Panc1 (cell line): ENCODE results near the gene SH3PXD2A. TPM values are rescaled to one million over a fixed set of nuclear protein-coding genes. Genes with fewer than 3 reads are reported as not detected.

Experiments used
- ATAC-seq: fragments of 200-7000 bp; cut with Tn5 transposase; 2 replicates; pipeline ENCODE4 v1.9.1; 2020; ENCODE audit warnings: mild to moderate bottlenecking, moderate library complexity
- BruUV-seq: library from RNA; stranded (reverse); fragments of 400-500 nt; replicated peaks from 2 replicates; lab custom pipeline; 2021; lab: Mats Ljungman, UMichigan
- CTCF ChIA-PET: fragments of 300-600 bp; sonication (Branson Sonifier 250); formaldehyde crosslinking; loops from one replicate; lab custom pipeline; 2022; ENCODE audit warnings: antibody characterized with exemption; lab: Charles Lee
- POLR2A ChIA-PET: fragments of 300-600 bp; sonication (Branson Sonifier 250); formaldehyde crosslinking; loops from one replicate; lab custom pipeline; 2022; ENCODE audit warnings: antibody characterized with exemption; lab: Charles Lee
- DNase-seq: peaks from one replicate; pipeline ENCODE4 v3.0.0-alpha.2; 2010; ENCODE audit warnings: low read depth, low spot score
- H3K27ac ChIP-seq: 2 replicates; pipeline ENCODE4 v1.5.1; 2011; ENCODE audit warnings: mild to moderate bottlenecking, low read length, inconsistent platforms
- H3K27me3 ChIP-seq: fragments of 200-500 bp; sonication (Bioruptor generic); 2 replicates; pipeline ENCODE4 v1.6.0; 2014; ENCODE audit warnings: low read length, inconsistent platforms; ENCODE audit not compliant: control insufficient read depth, insufficient read depth
- H3K36me3 ChIP-seq: fragments of 200-500 bp; sonication (Bioruptor generic); 2 replicates; pipeline ENCODE4 v1.5.1; 2014; ENCODE audit warnings: inconsistent platforms, mild to moderate bottlenecking, low read length, moderate library complexity; ENCODE audit not compliant: control insufficient read depth, insufficient read depth
- H3K4me1 ChIP-seq: 2 replicates; pipeline ENCODE4 v1.5.1; 2011; ENCODE audit warnings: inconsistent platforms, mild to moderate bottlenecking, low read length, moderate library complexity; ENCODE audit not compliant: control insufficient read depth, insufficient read depth
- H3K4me3 ChIP-seq, 2 experiments: 2 replicates each; pipeline ENCODE4 v1.5.1; 2011 to 2012; ENCODE audit warnings: low read depth in 2 of 2, low read length in 2 of 2, mild to moderate bottlenecking in 2 of 2, inconsistent platforms in 1 of 2, moderate library complexity in 1 of 2
- H3K9me3 ChIP-seq: fragments of 200-500 bp; sonication (Bioruptor generic); 2 replicates; pipeline ENCODE4 v1.5.1; 2014; ENCODE audit warnings: low read depth, mild to moderate bottlenecking, inconsistent platforms, low read length, moderate library complexity; ENCODE audit not compliant: control insufficient read depth, insufficient read depth
- POLR2AphosphoS5 ChIP-seq: IDR thresholded peaks from 2 replicates; pipeline ENCODE4 v1.6.1; 2012; ENCODE audit warnings: mild to moderate bottlenecking, low read depth, low read length, moderate library complexity
- SIN3A ChIP-seq: IDR thresholded peaks from 2 replicates; pipeline ENCODE4 v1.6.1; 2012; ENCODE audit warnings: low read depth, mild to moderate bottlenecking, low read length, moderate library complexity, borderline replicate concordance; ENCODE audit not compliant: insufficient read depth
- TCF7L2 ChIP-seq: IDR thresholded peaks from 2 replicates; pipeline ENCODE4 v1.6.1; 2011; ENCODE audit warnings: mild to moderate bottlenecking, low read depth, low read length, inconsistent platforms
- in situ Hi-C: cut with HindIII; loops from 2 replicates; pipeline ENCODE4 v1.10.0; 2016; ENCODE audit warnings: low sequenced_read_pairs, low pct_unique_long_range_greater_than_20kb
- intact Hi-C: fragments of 100-400 bp; cut with micrococcal nuclease; formaldehyde crosslinking; loops from one replicate; pipeline ENCODE4 v1.10.0; 2022; ENCODE audit not compliant: unreplicated experiment
- total RNA-seq: library from RNA; stranded (reverse); gene quantifications from one replicate; pipeline ENCODE4 v1.2.1, GENCODE V29; 2021; ENCODE audit not compliant: unreplicated experiment
- TF ChIP-seq, protein P1 (sequence below): fragments of 450-650 bp; IDR thresholded peaks from 2 replicates; pipeline ENCODE4 v1.5.1; 2017; ENCODE audit warnings: mild to moderate bottlenecking
- TF ChIP-seq, protein P2 (sequence below), 2 experiments: IDR thresholded peaks; 2 replicates each; pipeline ENCODE4 v1.6.1; 2011 to 2012; ENCODE audit warnings: low read depth in 2 of 2, control low read depth in 1 of 2, low read length in 1 of 2, mild to moderate bottlenecking in 1 of 2, moderate library complexity in 1 of 2; ENCODE audit not compliant: insufficient read depth in 1 of 2

Gene SH3PXD2A
- total RNA-seq, 1 experiment from 2014 or later: 5.7 TPM

DNA sequence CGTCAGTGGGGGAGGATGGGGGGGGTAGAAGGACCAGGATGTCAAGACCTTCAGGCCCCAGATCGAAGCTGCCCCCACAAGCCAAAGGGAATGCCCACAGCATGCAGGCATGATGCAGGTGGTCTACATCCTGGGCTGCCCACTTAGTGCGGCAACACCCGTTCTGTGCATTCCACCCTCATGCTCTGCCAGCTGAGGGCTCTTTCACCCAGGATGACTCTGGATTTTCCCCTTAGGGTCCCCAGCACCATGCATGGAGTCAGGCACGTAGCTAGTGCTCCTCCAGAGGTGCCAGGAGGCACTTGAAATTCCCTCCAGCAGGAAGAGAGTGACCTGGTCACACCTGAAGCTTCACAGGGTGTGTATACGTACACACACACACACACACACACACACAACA lies 66.2 kb downstream of the SH3PXD2A start:
- no peaks in the 10 kb centered on the region for H3K27me3 ChIP-seq
- intact Hi-C loops (no loop called here), in situ Hi-C loops (no loop called here)
- TF ChIP-seq, protein P1, sequence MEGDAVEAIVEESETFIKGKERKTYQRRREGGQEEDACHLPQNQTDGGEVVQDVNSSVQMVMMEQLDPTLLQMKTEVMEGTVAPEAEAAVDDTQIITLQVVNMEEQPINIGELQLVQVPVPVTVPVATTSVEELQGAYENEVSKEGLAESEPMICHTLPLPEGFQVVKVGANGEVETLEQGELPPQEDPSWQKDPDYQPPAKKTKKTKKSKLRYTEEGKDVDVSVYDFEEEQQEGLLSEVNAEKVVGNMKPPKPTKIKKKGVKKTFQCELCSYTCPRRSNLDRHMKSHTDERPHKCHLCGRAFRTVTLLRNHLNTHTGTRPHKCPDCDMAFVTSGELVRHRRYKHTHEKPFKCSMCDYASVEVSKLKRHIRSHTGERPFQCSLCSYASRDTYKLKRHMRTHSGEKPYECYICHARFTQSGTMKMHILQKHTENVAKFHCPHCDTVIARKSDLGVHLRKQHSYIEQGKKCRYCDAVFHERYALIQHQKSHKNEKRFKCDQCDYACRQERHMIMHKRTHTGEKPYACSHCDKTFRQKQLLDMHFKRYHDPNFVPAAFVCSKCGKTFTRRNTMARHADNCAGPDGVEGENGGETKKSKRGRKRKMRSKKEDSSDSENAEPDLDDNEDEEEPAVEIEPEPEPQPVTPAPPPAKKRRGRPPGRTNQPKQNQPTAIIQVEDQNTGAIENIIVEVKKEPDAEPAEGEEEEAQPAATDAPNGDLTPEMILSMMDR: no peak
- TF ChIP-seq, protein P2, sequence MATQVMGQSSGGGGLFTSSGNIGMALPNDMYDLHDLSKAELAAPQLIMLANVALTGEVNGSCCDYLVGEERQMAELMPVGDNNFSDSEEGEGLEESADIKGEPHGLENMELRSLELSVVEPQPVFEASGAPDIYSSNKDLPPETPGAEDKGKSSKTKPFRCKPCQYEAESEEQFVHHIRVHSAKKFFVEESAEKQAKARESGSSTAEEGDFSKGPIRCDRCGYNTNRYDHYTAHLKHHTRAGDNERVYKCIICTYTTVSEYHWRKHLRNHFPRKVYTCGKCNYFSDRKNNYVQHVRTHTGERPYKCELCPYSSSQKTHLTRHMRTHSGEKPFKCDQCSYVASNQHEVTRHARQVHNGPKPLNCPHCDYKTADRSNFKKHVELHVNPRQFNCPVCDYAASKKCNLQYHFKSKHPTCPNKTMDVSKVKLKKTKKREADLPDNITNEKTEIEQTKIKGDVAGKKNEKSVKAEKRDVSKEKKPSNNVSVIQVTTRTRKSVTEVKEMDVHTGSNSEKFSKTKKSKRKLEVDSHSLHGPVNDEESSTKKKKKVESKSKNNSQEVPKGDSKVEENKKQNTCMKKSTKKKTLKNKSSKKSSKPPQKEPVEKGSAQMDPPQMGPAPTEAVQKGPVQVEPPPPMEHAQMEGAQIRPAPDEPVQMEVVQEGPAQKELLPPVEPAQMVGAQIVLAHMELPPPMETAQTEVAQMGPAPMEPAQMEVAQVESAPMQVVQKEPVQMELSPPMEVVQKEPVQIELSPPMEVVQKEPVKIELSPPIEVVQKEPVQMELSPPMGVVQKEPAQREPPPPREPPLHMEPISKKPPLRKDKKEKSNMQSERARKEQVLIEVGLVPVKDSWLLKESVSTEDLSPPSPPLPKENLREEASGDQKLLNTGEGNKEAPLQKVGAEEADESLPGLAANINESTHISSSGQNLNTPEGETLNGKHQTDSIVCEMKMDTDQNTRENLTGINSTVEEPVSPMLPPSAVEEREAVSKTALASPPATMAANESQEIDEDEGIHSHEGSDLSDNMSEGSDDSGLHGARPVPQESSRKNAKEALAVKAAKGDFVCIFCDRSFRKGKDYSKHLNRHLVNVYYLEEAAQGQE (IDR thresholded peaks at IDR 0.05; ENCODE audit: insufficient read depth in 1 of 2, low read depth in 2 of 2, low read length in 1 of 2): no peak
- TF ChIP-seq TCF7L2 (no peak), POLR2AphosphoS5 (no peak), SIN3A (no peak)
- no peaks in the 10 kb centered on the region for H3K36me3 ChIP-seq
- H3K4me3 ChIP-seq: no peak overlapping the region
- peaks cover 8% of the 10 kb centered on the region for H3K4me1 ChIP-seq
- no peak for ATAC-seq
- BruUV-seq: no TSS peak
- POLR2A ChIA-PET: interaction anchor here (0.5 to 0.7 kb wide), 4 partner anchors 26 to 247 kb away, joined by 3 to 8 read pairs (median 4); no protein-coding TSS in a partner anchor
- no peaks in the 10 kb centered on the region for H3K9me3 ChIP-seq
- CTCF ChIA-PET: interaction anchor here (0.5 kb wide), 1 partner anchor 36 kb away, joined by 10 read pairs; no protein-coding TSS in a partner anchor
- DNase-seq: no peak
- no peak overlapping the region for H3K27ac ChIP-seq

DNA sequence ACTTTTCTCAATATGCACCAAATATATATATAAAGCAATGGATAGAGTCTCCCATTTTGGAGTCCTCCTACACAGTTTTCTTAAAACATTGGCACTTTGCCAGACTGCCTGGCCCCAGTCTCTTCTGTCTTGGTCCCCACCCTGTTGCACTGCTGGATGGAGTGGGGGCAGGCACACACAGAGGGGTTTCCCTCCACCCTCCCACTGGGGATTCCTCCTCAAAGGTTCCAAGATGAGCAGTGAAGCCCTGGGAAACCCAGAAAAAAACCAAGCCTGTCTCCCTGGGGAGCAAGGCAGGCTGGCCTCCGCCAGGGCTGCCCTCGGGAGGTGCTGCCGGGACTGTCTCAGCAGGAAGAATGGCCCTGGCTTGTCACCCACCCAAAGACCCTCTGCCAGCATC lies 68.0 kb downstream of the SH3PXD2A start:
- BruUV-seq: no TSS peak
- DNase-seq (no peak), ATAC-seq (no peak)
- H3K9me3 ChIP-seq: no peaks in the 10 kb centered on the region
- in situ Hi-C loops (no loop called here), intact Hi-C loops (no loop called here)
- no peaks in the 10 kb centered on the region for H3K36me3 ChIP-seq
- CTCF ChIA-PET: no interaction called here
- POLR2A ChIA-PET: no interaction called here
- H3K27me3 ChIP-seq: no peaks in the 10 kb centered on the region
- H3K4me3 ChIP-seq: no peak overlapping the region
- no peak for TF ChIP-seq TCF7L2
- no peak for TF ChIP-seq SIN3A
- TF ChIP-seq, protein P2 (IDR thresholded peaks at IDR 0.05; ENCODE audit: insufficient read depth in 1 of 2, low read depth in 2 of 2, low read length in 1 of 2): no peak
- TF ChIP-seq POLR2AphosphoS5: no peak
- TF ChIP-seq, protein P1: no peak
- peaks cover 4% of the 10 kb centered on the region for H3K4me1 ChIP-seq
- no peak overlapping the region for H3K27ac ChIP-seq
